Loucy (cell line): Measurements from ENCODE around the gene PI16.

ENCODE experiments used
- H2AFZ ChIP-seq: fragments of 200-600 bp; sonication (generic); 2 replicates; pipeline ENCODE4 v1.6.0; 2016; ENCODE audit warnings: antibody characterized with exemption, mild to moderate bottlenecking, low read length, moderate library complexity
- H3F3A ChIP-seq: fragments of 200-600 bp; 2 replicates; pipeline ENCODE4 v1.6.0; 2016; ENCODE audit warnings: antibody characterized with exemption, low read depth, mild to moderate bottlenecking
- H3K27me3 ChIP-seq: fragments of 200-600 bp; sonication (generic); 2 replicates; pipeline ENCODE4 v1.6.1; 2014; ENCODE audit warnings: low read length, mild to moderate bottlenecking; ENCODE audit not compliant: insufficient read depth, poor library complexity, severe bottlenecking
- H3K36me3 ChIP-seq: fragments of 200-600 bp; sonication (generic); 2 replicates; pipeline ENCODE4 v1.6.1; 2016; ENCODE audit warnings: low read length; ENCODE audit not compliant: insufficient read depth
- H3K4me1 ChIP-seq: fragments of 200-600 bp; sonication (generic); 2 replicates; pipeline ENCODE4 v1.5.1; 2014; ENCODE audit warnings: low read length, mild to moderate bottlenecking; ENCODE audit not compliant: insufficient read depth, poor library complexity, severe bottlenecking
- H3K4me2 ChIP-seq: fragments of 200-600 bp; sonication (generic); 2 replicates; pipeline ENCODE4 v1.6.0; 2014; ENCODE audit warnings: antibody characterized with exemption, low read length, low read depth, mild to moderate bottlenecking; ENCODE audit not compliant: poor library complexity, severe bottlenecking
- H3K4me3 ChIP-seq: fragments of 200-600 bp; sonication (generic); 2 replicates; pipeline ENCODE4 v1.5.1; 2014; ENCODE audit warnings: low read length, mild to moderate bottlenecking, mixed read lengths; ENCODE audit not compliant: poor library complexity, severe bottlenecking
- H3K79me2 ChIP-seq: fragments of 200-600 bp; sonication (generic); 2 replicates; pipeline ENCODE4 v1.6.1; 2014; ENCODE audit warnings: low read length; ENCODE audit not compliant: insufficient read depth
- H3K9ac ChIP-seq: fragments of 200-600 bp; sonication (generic); 2 replicates; pipeline ENCODE4 v1.6.0; 2014; ENCODE audit warnings: mild to moderate bottlenecking, low read depth, low read length, moderate library complexity; ENCODE audit not compliant: poor library complexity, severe bottlenecking
- H3K9me2 ChIP-seq: fragments of 200-600 bp; sonication (generic); replicated peaks from 2 replicates; pipeline ENCODE4 v1.6.1; 2016; ENCODE audit warnings: low read depth, low read length, mixed read lengths
- H3K9me3 ChIP-seq: fragments of 200-600 bp; sonication (generic); 2 replicates; pipeline ENCODE4 v1.6.1; 2014; ENCODE audit warnings: mild to moderate bottlenecking, antibody characterized with exemption, low read length, low read depth; ENCODE audit not compliant: insufficient read depth
- H4K20me1 ChIP-seq: fragments of 200-600 bp; sonication (generic); 2 replicates; pipeline ENCODE4 v1.6.0; 2014; ENCODE audit warnings: antibody characterized with exemption, low read length, mild to moderate bottlenecking; ENCODE audit not compliant: insufficient read depth, poor library complexity, severe bottlenecking
- EZH2phosphoT487 ChIP-seq: fragments of 200-600 bp; IDR thresholded peaks from 2 replicates; pipeline ENCODE4 v1.6.1; 2018; ENCODE audit warnings: antibody characterized with exemption, mild to moderate bottlenecking, moderate library complexity, borderline replicate concordance
- TF ChIP-seq, protein P1 (sequence below): fragments of 200-600 bp; sonication (generic); conservative IDR thresholded peaks from 2 replicates; pipeline ENCODE4 v1.5.1; 2014; ENCODE audit warnings: mild to moderate bottlenecking, antibody characterized with exemption, low read length

PI16 gene

GRCh38 chr6:36977470-36977941, 23.0 kb downstream of the PI16 start:
- H3K36me3 ChIP-seq = peaks cover 62% of the 10 kb centered on the region
- no peaks in the 10 kb centered on the region for H3K9me3 ChIP-seq
- H3K9ac ChIP-seq = no peak overlapping the region
- no peaks in the 10 kb centered on the region for H3K9me2 ChIP-seq
- H4K20me1 ChIP-seq = peaks cover 36% of the 10 kb centered on the region
- no peak overlapping the region for H3K4me3 ChIP-seq
- peaks cover 56% of the 10 kb centered on the region for H3K79me2 ChIP-seq
- H3K4me1 ChIP-seq = peaks cover 23% of the 10 kb centered on the region
- H3K4me2 ChIP-seq = no peak overlapping the region
- no peaks in the 10 kb centered on the region for H3K27me3 ChIP-seq
- H2AFZ ChIP-seq = no peak overlapping the region
- TF ChIP-seq, protein P1, sequence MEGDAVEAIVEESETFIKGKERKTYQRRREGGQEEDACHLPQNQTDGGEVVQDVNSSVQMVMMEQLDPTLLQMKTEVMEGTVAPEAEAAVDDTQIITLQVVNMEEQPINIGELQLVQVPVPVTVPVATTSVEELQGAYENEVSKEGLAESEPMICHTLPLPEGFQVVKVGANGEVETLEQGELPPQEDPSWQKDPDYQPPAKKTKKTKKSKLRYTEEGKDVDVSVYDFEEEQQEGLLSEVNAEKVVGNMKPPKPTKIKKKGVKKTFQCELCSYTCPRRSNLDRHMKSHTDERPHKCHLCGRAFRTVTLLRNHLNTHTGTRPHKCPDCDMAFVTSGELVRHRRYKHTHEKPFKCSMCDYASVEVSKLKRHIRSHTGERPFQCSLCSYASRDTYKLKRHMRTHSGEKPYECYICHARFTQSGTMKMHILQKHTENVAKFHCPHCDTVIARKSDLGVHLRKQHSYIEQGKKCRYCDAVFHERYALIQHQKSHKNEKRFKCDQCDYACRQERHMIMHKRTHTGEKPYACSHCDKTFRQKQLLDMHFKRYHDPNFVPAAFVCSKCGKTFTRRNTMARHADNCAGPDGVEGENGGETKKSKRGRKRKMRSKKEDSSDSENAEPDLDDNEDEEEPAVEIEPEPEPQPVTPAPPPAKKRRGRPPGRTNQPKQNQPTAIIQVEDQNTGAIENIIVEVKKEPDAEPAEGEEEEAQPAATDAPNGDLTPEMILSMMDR = peak; percentile 59
- no peak for TF ChIP-seq EZH2phosphoT487
- no peaks in the 10 kb centered on the region; the same call in 1 of the 2 replicates for H3F3A ChIP-seq

GRCh38 chr6:36978421-36979346, 24.1 kb downstream of the PI16 start:
- H3K36me3 ChIP-seq = peaks cover 50% of the 10 kb centered on the region
- H3F3A ChIP-seq = no peaks in the 10 kb centered on the region; the same call in 1 of the 2 replicates
- H4K20me1 ChIP-seq = peaks cover 47% of the 10 kb centered on the region
- peak overlapping the region; percentile 7 for H3K4me3 ChIP-seq
- peaks cover 35% of the 10 kb centered on the region for H3K4me1 ChIP-seq
- H3K79me2 ChIP-seq = peaks cover 68% of the 10 kb centered on the region
- H3K4me2 ChIP-seq = peak overlapping the region; percentile 100
- H2AFZ ChIP-seq = no peak overlapping the region
- peak overlapping the region; percentile 49 for H3K9ac ChIP-seq
- no peaks in the 10 kb centered on the region for H3K9me2 ChIP-seq
- no peaks in the 10 kb centered on the region for H3K9me3 ChIP-seq
- H3K27me3 ChIP-seq = no peaks in the 10 kb centered on the region
- TF ChIP-seq, protein P1 = no peak
- no peak for TF ChIP-seq EZH2phosphoT487

DNA sequence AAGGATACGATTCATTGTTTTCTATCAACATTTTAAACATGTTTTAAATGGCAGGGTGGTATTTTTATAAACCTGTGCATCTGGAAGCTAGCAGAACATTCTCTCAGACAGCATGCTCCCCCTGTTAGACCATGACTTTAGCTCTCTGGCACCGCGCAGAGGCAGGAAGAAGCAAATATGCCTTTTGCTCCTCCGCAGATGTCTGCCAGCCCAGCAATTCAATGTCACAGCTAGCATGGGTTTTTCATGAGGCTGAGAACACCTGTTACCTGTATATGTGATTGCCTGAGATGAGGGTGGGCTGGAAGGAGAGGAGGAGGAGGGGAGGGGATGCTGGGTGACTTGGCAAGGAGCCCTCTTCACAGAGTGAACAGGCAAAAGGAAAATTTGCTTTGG, 24.8 kb downstream of the PI16 start:
- Histone ChIP-seq H3K9ac (peak overlapping the region; percentile 49), H3K27me3 (no peaks in the 10 kb centered on the region), H3K4me3 (peak overlapping the region; percentile 7), H3K9me3 (no peaks in the 10 kb centered on the region), H3F3A (no peaks in the 10 kb centered on the region; the same call in 1 of the 2 replicates), H3K36me3 (peaks cover 43% of the 10 kb centered on the region), H2AFZ (no peak overlapping the region), H3K9me2 (no peaks in the 10 kb centered on the region), H3K4me2 (peak overlapping the region; percentile 100), H4K20me1 (peaks cover 54% of the 10 kb centered on the region), H3K79me2 (peaks cover 75% of the 10 kb centered on the region), H3K4me1 (peaks cover 41% of the 10 kb centered on the region)
- TF ChIP-seq EZH2phosphoT487 = no peak
- TF ChIP-seq, protein P1 = peak; percentile 86
